NCI-H460 (cell line): ENCODE results near the gene HIRIP3. TPM values are rescaled to one million over a fixed set of nuclear protein-coding genes. Genes with fewer than 3 reads are reported as not detected.

Experiments
- DNase-seq: peaks from one replicate; pipeline ENCODE4 v3.0.0-alpha.2; 2016; ENCODE audit warnings: low read depth; ENCODE audit errors: extremely low read depth
- total RNA-seq: library from RNA; depleted of rRNA; stranded (reverse); fragments of >200 nt; shearing (Covaris generic); gene quantifications from 2 replicates; pipeline ENCODE4 v1.2.3, GENCODE V29; 2014

HIRIP3 gene
- total RNA-seq, 1 experiment from 2014 or later: 15.0 TPM

GRCh38 chr16:29986231-29986630 is 9.2 kb downstream of the HIRIP3 start:
- no peak for DNase-seq

- no peak for DNase-seq
These were observed 10.1 kb downstream of the HIRIP3 start for GRCh38 chr16:29985271-29985811.

DNA sequence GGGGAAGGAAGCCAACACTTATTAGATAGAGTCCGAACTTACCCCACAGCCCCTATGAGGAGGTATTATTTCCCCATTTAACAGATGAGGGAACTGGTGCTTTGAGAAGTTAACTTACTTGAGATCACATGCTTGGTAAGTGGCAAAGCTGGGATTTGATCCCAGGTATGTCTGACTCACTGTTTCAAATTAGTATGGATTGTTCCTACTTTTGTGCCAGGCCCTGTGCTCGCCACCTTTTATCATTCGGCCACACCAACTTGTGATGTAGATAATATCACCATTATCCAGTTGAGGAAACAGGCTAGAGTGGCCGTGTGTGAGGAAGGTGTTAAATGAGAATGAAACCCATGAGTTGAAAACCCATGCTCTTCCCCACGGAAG is 10.7 kb downstream of the HIRIP3 start:
- no peak for DNase-seq

DNA sequence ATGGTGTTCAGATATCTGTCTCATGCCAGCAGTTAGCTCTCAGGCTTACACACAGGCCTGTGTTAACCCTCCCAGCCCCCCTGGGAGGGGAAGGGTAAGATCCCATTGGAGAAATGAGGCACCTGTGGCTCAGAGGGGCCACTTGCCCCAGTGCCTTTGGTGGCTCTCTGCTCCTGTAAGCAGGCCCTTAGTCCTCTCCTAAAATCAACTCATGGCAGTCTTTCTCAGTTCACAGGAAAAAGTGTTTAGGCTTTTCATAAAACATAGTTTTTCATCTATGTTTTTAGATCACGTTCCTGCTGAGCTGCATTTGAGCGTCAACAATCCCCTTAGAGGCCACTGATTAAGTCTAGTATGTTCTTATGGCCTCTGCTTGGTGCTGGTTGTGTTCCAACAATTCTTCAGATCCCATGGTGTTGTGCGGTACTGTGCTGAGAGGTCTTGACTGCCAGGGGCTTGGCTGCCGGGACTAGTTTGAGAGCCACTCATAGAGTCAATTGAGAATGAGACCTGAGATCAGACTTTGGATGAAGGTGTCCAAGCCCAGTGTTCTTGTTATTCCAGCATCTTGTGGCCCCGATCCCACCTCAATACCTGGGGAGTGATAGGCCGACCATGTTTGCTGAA is 11.2 kb downstream of the HIRIP3 start:
- DNase-seq: no peak

DNA sequence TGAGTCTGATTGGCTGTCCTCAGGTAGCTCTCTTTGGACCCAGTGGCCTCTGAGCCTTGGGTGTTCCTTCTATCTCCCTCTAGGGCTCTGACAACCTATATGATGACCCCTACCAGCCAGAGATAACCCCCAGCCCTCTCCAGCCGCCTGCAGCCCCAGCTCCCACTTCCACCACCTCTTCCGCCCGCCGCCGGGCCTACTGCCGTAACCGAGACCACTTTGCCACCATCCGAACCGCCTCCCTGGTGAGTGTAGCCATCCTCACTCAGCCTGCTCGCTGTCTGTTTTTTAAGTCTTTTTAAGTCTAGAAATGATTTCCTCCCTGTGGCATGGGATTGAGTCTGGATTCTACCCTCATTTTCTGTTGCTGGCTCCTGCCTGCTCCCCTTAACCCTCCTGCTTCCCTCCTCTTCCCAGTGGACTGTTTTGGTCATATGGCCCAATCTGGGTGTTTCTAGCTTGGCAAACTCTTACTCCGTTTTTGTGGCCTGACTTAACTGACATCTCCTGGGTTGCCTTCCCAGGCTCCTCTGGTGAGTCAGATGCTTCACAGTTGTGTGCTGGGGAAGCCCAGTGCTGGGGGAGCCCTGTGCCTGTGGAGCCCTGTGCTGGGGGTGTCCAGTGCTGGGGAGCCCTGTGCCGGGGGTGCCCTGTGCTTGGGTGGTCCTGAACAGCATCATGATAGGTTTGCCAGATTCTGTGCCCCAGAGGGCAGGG is 11.8 kb downstream of the HIRIP3 start:
- DNase-seq: no peak

DNA sequence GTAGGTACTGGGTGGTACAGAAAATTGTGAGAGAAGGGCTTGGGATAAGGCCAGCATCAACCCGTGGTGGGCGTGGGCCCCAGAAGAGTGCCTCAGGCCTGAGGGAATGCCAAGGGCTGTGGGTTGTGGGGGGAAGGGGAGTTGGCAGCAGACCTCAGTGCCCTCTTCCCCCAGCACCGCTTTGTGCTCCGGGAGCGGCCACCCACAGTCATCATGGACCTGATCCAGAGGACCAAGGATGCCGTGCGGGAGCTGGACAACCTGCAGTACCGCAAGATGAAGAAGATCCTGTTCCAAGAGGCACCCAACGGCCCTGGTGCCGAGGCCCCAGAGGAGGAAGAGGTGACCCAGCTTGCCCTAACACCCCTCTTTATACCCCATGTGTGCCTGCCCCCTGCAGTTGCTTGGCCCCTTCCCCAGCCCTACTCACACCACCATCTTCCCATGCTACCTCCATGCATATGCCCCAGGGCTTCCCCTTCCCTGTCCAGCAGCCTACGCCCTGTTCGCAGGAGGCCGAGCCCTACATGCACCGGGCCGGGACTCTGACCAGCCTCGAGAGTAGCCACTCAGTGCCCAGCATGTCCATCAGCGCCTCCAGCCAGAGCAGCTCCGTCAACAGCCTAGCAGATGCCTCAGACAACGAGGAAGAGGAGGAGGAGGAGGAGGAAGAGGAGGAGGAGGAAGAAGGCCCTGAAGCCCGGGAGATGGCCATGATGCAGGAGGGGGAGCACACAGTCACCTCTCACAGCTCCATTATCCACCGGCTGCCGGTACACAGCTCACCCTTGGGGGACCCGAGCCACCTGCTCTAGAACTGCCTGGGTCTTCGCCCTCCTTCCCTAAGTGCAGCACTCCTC is 12.6 kb downstream of the HIRIP3 start:
- DNase-seq: no peak

DNA sequence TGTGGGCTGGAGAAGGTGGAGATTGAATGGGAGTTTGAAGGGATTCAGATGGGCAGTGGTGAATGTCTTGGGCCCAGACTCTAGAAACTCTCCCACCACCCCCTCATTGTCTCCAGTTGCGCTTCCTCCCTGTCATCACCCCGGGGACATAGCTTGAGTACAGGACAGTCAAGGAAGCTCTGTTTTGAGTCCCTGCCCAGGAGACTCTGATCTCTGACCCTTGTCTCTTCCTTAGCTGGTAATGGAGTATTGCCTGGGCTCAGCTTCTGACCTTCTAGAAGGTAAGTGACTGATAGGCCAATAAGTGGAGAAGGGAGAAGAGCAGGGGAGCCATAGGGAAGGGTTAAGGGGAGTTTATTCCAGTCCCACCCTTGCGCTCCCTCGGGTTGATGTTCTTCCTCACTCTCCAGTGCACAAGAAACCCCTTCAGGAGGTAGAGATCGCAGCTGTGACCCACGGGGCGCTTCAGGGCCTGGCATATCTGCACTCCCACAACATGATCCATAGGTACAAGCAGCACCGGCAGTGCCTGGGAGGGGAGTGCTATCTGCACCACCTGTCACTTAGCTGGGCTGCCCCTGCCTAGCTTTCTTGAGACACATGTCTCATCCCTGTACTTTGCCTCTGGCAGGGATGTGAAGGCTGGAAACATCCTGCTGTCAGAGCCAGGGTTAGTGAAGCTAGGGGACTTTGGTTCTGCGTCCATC is 16.7 kb downstream of the HIRIP3 start:
- no peak for DNase-seq

GRCh38 chr16:29978081-29978480 is 17.3 kb downstream of the HIRIP3 start:
- no peak for DNase-seq

GRCh38 chr16:29977063-29977825 is 18.2 kb downstream of the HIRIP3 start:
- no peak for DNase-seq

- no peak for DNase-seq
These were observed 19.5 kb downstream of the HIRIP3 start for GRCh38 chr16:29975811-29976511.

- DNase-seq: no peak
These were observed 20.3 kb downstream of the HIRIP3 start for GRCh38 chr16:29975134-29975538.

GRCh38 chr16:29974291-29975133 is 20.9 kb downstream of the HIRIP3 start:
- no peak for DNase-seq

DNA sequence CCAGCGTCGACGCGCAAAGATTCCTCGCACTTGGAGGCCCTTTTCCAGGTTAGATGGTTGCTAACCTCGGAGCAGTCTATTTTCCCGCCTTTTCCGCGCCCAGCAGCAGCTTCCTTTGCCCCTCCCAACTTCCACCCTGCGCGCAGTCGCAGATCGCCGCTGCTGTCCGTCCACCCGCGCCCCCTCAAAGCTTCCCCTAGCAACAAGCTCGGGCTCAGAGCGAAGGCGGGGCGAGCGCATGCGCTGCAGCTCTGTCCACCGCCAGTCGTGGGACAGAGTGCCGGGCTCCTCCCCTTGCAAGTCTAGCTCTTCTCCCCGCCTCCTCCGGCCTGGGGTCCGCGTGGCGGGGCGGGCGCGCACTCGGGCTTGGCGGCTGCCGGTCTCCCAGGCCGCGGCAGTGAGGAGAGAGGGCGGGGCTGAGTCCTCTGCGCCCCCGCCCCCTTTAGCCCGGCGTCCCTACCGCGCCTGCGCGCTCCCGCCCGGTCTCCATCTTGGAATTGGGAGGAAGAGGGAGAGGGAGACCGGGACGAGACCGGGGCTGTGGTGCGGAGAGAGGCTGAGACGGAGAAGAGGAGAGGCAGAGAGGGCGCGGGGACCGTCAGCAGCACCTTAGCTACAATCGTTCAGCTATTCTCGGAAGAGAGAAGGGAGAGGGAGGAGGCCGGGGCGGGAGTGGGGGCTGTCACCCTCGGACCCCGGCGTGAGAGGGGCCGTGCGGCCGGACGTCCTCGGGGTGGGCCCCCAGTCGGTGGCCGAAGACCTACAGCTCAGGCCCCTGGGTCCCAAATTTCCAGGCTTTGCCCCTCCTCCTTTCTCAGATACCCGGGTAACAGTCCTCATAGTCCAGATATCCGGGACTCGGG is 21.8 kb downstream of the HIRIP3 start, which contains the start of gene TAOK2:
Gene TAOK2, plus strand, starts transcription at position 485 of the 863 bp plus-strand sequence. CDS start 3,905 bp downstream, outside the sequence.
- DNase-seq: peak; percentile 97

DNA sequence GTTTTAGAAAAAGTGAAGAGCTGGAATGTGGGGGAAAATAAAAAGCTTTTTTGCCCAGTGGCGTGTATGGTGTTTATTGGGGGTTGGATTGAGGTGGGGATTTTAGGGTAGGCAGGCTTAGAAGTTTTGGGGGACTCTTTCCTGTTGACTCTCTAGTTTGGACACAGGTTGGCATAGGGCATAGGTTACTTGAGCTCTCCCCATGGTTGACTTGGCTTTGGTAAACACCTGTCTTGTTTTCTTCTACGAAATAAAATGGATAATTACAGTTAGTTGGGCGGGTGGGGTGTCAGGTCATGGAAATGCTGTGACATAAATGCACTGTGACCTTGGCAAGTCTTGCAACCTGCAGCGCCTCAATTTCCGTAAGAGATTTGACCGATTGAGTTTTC is 22.4 kb downstream of the HIRIP3 start:
- no peak for DNase-seq

GRCh38 chr16:29972500-29972899 is 22.9 kb downstream of the HIRIP3 start:
- no peak for DNase-seq

- no peak for DNase-seq
These were observed 24.1 kb downstream of the HIRIP3 start for GRCh38 chr16:29971304-29971703.

- DNase-seq: no peak
These were observed 27.2 kb downstream of the HIRIP3 start for GRCh38 chr16:29968205-29968604.
